HCT116 (cell line): ENCODE data around the gene ZNF320.
A peak's percentile ranks its signal among the peaks of the same experiment; 100 is the strongest.

Experiments
- CEBPB ChIP-seq: IDR thresholded peaks from 2 replicates; pipeline ENCODE4 v1.6.1; 2012; ENCODE audit warnings: low read depth
- EZH2 ChIP-seq: fragments of 200-600 bp; sonication (generic); IDR thresholded peaks from 2 replicates; pipeline ENCODE4 v1.6.1; 2017; ENCODE audit warnings: antibody characterized with exemption, mixed run types
- POLR2A ChIP-seq: IDR thresholded peaks from 2 replicates; pipeline ENCODE4 v1.7.0; 2011; ENCODE audit warnings: borderline replicate concordance; ENCODE audit not compliant: insufficient read depth, insufficient read length; ENCODE audit errors: extremely low read depth
- YY1 ChIP-seq: IDR thresholded peaks from 2 replicates; pipeline ENCODE4 v1.6.1; 2011; ENCODE audit warnings: low read length, low read depth, moderate library complexity, mild to moderate bottlenecking; ENCODE audit not compliant: insufficient replicate concordance; ENCODE audit errors: extremely low read depth
- ZNF274 ChIP-seq: fragments of 200-500 bp; sonication (Bioruptor generic); IDR thresholded peaks from 2 replicates; pipeline ENCODE4 v1.6.1; 2014; ENCODE audit warnings: mild to moderate bottlenecking, low read depth, low read length, inconsistent platforms
- TF ChIP-seq, protein P1 (sequence below): IDR thresholded peaks from 2 replicates; pipeline ENCODE4 v1.6.1; 2012; ENCODE audit warnings: low read depth
- TF ChIP-seq, protein P2 (sequence below), 3 experiments: fragments of 200-600 bp in 1 of 3; sonication (generic) in 1 of 3; IDR thresholded peaks in 2 of 3; conservative IDR thresholded peaks in 1 of 3; 2 replicates each; pipeline ENCODE4 v1.5.1; 2012 to 2017; ENCODE audit warnings: low read depth in 2 of 3, low read length in 2 of 3, antibody characterized with exemption in 1 of 3, borderline replicate concordance in 1 of 3, control low read depth in 1 of 3, mild to moderate bottlenecking in 1 of 3, mixed read lengths in 1 of 3, mixed run types in 1 of 3, moderate library complexity in 1 of 3; ENCODE audit not compliant: insufficient read depth in 1 of 3

DNA sequence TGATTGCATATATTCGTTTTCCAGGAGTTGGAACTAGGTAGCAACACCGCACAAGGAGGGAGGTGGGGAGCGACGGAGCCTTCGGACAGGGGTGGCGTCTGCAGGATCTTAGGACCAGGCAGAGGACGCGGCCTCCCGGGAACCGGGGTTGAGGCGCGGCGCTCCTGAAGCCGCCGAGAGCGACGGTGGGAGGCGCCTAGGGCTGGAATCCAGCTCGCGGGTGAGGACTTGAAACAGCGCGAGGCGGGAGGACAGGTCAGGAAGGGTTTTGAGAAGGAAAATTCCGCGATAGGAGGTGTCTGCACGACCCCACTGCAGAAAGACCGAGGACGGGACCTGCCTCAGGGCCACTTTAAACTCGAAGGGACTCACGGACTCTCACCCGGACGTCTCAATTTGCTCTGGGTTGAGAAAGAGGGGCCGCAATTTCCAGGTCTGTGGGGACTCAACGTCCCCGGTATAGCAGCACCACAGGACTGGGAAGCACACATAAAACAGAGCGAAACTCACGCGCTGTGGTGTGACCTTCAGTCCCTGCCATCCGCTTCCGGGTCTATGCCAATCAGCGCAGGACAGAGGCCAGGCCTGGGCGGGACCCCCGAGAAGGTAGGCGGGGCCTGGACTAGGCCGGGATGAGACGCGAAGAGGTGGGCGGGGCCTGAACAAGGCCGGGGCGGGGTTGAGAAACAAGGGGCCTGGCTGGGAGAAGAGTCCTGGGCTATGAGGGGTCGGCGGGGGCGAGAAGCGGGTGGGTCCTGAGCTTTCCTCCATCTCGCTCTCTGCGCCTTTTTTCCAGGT lies at the start of gene ZNF320:
- TF ChIP-seq EZH2 (no peak), ZNF274 (no peak), YY1 (no peak), POLR2A (peak; percentile 38), CEBPB (no peak)
- TF ChIP-seq, protein P1, sequence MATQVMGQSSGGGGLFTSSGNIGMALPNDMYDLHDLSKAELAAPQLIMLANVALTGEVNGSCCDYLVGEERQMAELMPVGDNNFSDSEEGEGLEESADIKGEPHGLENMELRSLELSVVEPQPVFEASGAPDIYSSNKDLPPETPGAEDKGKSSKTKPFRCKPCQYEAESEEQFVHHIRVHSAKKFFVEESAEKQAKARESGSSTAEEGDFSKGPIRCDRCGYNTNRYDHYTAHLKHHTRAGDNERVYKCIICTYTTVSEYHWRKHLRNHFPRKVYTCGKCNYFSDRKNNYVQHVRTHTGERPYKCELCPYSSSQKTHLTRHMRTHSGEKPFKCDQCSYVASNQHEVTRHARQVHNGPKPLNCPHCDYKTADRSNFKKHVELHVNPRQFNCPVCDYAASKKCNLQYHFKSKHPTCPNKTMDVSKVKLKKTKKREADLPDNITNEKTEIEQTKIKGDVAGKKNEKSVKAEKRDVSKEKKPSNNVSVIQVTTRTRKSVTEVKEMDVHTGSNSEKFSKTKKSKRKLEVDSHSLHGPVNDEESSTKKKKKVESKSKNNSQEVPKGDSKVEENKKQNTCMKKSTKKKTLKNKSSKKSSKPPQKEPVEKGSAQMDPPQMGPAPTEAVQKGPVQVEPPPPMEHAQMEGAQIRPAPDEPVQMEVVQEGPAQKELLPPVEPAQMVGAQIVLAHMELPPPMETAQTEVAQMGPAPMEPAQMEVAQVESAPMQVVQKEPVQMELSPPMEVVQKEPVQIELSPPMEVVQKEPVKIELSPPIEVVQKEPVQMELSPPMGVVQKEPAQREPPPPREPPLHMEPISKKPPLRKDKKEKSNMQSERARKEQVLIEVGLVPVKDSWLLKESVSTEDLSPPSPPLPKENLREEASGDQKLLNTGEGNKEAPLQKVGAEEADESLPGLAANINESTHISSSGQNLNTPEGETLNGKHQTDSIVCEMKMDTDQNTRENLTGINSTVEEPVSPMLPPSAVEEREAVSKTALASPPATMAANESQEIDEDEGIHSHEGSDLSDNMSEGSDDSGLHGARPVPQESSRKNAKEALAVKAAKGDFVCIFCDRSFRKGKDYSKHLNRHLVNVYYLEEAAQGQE, result no peak
- TF ChIP-seq, protein P2, sequence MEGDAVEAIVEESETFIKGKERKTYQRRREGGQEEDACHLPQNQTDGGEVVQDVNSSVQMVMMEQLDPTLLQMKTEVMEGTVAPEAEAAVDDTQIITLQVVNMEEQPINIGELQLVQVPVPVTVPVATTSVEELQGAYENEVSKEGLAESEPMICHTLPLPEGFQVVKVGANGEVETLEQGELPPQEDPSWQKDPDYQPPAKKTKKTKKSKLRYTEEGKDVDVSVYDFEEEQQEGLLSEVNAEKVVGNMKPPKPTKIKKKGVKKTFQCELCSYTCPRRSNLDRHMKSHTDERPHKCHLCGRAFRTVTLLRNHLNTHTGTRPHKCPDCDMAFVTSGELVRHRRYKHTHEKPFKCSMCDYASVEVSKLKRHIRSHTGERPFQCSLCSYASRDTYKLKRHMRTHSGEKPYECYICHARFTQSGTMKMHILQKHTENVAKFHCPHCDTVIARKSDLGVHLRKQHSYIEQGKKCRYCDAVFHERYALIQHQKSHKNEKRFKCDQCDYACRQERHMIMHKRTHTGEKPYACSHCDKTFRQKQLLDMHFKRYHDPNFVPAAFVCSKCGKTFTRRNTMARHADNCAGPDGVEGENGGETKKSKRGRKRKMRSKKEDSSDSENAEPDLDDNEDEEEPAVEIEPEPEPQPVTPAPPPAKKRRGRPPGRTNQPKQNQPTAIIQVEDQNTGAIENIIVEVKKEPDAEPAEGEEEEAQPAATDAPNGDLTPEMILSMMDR (IDR thresholded peaks at IDR 0.05 in 2 of 3, conservative IDR thresholded peaks at IDR 0.05 in 1 of 3; ENCODE audit: borderline replicate concordance in 1 of 3, insufficient read depth in 1 of 3, low read depth in 2 of 3, low read length in 2 of 3), result no peak
